ENCODE measurements around the gene LIME1.
"Not testable (repeated sequence)": the region's sequence is repeated elsewhere in the genome, so short reads cannot be mapped to it uniquely, and the experiment has no call there.

LIME1 gene

GRCh38 chr20:63714858-63715257 is 21.6 kb upstream of the LIME1 start:
- H3K27me3 ChIP-seq (ENCODE audit: control insufficient read depth in 1 of 2, insufficient read depth in 2 of 2, low read length in 2 of 2): no peaks in the 10 kb centered on the region
- no peak overlapping the region for H3K4me3 ChIP-seq (ENCODE audit: low read length in 2 of 2)
- no peak overlapping the region for H3K27ac ChIP-seq (ENCODE audit: low read length)
- H3K9me3 ChIP-seq (ENCODE audit: control insufficient read depth in 2 of 2, low read length in 2 of 2): peaks cover 4 to 6% of the 10 kb centered on the region in 2 donors
- H3K4me1 ChIP-seq (ENCODE audit: control insufficient read depth, insufficient read depth, low read length): no peaks in the 10 kb centered on the region
- H3K36me3 ChIP-seq (ENCODE audit: control insufficient read depth in 2 of 2, insufficient read depth in 2 of 2, low read length in 2 of 2): peaks cover 4 to 19% of the 10 kb centered on the region in 2 donors
- no peak overlapping the region for H3K9ac ChIP-seq (ENCODE audit: low read length in 2 of 2)

DNA sequence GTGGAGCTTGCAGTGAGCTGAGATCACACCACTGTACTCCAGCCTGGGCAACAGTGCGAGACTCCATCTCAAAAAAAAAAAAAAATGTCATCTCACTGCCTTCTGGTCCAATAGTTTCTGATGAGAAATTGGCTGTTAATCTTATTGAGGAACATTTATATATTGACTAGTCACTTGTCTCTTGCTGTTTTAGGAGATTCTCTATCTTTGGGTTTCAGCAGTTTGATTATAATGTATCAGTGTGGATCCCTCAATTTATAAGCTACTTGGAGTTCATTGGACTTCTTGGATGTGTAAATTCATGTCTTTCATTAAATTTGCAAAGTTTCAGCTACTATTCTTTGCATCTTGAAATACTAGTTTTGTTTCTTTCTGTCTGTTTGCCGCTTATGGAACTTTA is 17.5 kb upstream of the LIME1 start:
- Histone ChIP-seq H3K9me3 (ENCODE audit: control insufficient read depth in 2 of 2, low read length in 2 of 2) (peaks cover 4 to 6% of the 10 kb centered on the region in 2 donors), H3K4me3 (ENCODE audit: low read length in 2 of 2) (no peak overlapping the region), H3K27ac (ENCODE audit: low read length) (no peak overlapping the region), H3K4me1 (ENCODE audit: control insufficient read depth, insufficient read depth, low read length) (no peaks in the 10 kb centered on the region), H3K27me3 (ENCODE audit: control insufficient read depth in 1 of 2, insufficient read depth in 2 of 2, low read length in 2 of 2) (no peaks in the 10 kb centered on the region), H3K36me3 (ENCODE audit: control insufficient read depth in 2 of 2, insufficient read depth in 2 of 2, low read length in 2 of 2) (peaks cover 7 to 23% of the 10 kb centered on the region in 2 donors), H3K9ac (ENCODE audit: low read length in 2 of 2) (no peak overlapping the region)

DNA sequence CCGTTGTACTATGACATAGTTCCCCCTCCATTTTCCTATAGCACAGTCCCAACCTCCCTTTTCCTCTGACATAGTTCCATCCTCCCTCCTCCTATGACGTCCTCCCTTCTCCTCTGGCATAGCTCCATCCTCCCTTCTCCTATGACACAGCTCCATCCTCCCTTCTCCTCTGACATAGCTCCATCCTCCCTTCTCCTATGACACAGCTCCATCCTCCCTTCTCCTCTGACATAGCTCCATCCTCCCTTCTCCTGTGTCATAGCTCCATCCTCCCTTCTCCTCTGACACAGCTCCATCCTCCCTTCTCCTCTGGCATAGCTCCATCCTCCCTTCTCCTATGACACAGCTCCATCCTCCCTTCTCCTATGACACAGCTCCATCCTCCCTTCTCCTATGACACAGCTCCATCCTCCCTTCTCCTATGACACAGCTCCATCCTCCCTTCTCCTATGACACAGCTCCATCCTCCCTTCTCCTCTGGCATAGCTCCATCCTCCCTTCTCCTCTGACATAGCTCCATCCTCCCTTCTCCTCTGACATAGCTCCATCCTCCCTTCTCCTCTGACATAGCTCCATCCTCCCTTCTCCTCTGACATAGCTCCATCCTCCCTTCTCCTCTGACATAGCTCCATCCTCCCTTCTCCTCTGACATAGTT is 13.4 kb upstream of the LIME1 start:
- H3K9ac ChIP-seq (ENCODE audit: low read length in 2 of 2): not testable (repeated sequence)

DNA sequence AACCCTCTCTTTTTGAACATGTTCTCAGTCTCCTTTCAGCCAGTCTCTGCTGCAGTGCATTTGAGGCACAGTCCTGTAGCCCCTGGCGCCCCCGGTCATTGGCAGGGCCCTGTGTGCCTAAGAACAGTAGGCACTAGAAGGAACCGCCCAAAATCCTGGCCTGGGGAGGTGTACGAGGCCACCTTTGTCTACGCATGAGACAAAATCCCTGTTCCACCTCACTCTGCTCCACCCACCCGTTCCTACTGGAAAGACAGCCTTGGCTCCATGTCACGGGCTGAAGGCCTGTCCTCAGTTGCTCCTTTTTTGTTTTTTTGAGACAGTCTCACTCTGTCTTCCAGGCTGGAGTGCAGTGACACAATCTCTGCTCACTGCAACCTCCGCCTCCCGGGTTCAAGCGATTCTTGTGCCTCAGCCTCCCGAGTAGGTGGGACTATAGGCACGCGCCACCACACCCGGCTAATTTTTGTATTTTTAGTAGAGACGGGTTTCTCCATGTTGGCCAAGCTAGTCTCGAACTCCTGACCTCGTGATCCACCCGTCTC is 6.2 kb upstream of the LIME1 start:
- not testable (repeated sequence) for H3K27ac ChIP-seq (ENCODE audit: low read length); H3K27me3 ChIP-seq (ENCODE audit: control insufficient read depth in 1 of 2, insufficient read depth in 2 of 2, low read length in 2 of 2); H3K4me3 ChIP-seq (ENCODE audit: low read length in 2 of 2); H3K9ac ChIP-seq (ENCODE audit: low read length in 2 of 2); H3K4me1 ChIP-seq (ENCODE audit: control insufficient read depth, insufficient read depth, low read length); H3K9me3 ChIP-seq (ENCODE audit: control insufficient read depth in 2 of 2, low read length in 2 of 2)
- peaks cover 9 to 17% of the 10 kb centered on the region in 2 donors for H3K36me3 ChIP-seq (ENCODE audit: control insufficient read depth in 2 of 2, insufficient read depth in 2 of 2, low read length in 2 of 2)

More for the DNA sequence above, 13.4 kb upstream of the LIME1 start:
- not testable (repeated sequence) for H3K27ac ChIP-seq (ENCODE audit: low read length); H3K4me3 ChIP-seq (ENCODE audit: low read length in 2 of 2); H3K9me3 ChIP-seq (ENCODE audit: control insufficient read depth in 2 of 2, low read length in 2 of 2); H3K4me1 ChIP-seq (ENCODE audit: control insufficient read depth, insufficient read depth, low read length); H3K27me3 ChIP-seq (ENCODE audit: control insufficient read depth in 1 of 2, insufficient read depth in 2 of 2, low read length in 2 of 2)
- peaks cover 7 to 16% of the 10 kb centered on the region in 2 donors for H3K36me3 ChIP-seq (ENCODE audit: control insufficient read depth in 2 of 2, insufficient read depth in 2 of 2, low read length in 2 of 2)

GRCh38 chr20:63731410-63731809 is 5.1 kb upstream of the LIME1 start:
- H3K27ac ChIP-seq (ENCODE audit: low read length): no peak overlapping the region

GRCh38 chr20:63732118-63733095 is 4.1 kb upstream of the LIME1 start:
- Histone ChIP-seq H3K4me3 (ENCODE audit: low read length in 2 of 2) (no peak overlapping the region), H3K27me3 (ENCODE audit: control insufficient read depth in 1 of 2, insufficient read depth in 2 of 2, low read length in 2 of 2) (no peaks in the 10 kb centered on the region), H3K9ac (ENCODE audit: low read length in 2 of 2) (no peak overlapping the region), H3K27ac (ENCODE audit: low read length) (no peak overlapping the region), H3K4me1 (ENCODE audit: control insufficient read depth, insufficient read depth, low read length) (no peaks in the 10 kb centered on the region), H3K36me3 (ENCODE audit: control insufficient read depth in 2 of 2, insufficient read depth in 2 of 2, low read length in 2 of 2) (peaks cover 9 to 17% of the 10 kb centered on the region in 2 donors), H3K9me3 (ENCODE audit: control insufficient read depth in 2 of 2, low read length in 2 of 2) (no peaks in the 10 kb centered on the region)

More at GRCh38 chr20:63731410-63731809, 5.1 kb upstream of the LIME1 start:
- no peaks in the 10 kb centered on the region for H3K4me1 ChIP-seq (ENCODE audit: control insufficient read depth, insufficient read depth, low read length)
- H3K27me3 ChIP-seq (ENCODE audit: control insufficient read depth in 1 of 2, insufficient read depth in 2 of 2, low read length in 2 of 2): no peaks in the 10 kb centered on the region
- peaks cover 9 to 17% of the 10 kb centered on the region in 2 donors for H3K36me3 ChIP-seq (ENCODE audit: control insufficient read depth in 2 of 2, insufficient read depth in 2 of 2, low read length in 2 of 2)
- H3K4me3 ChIP-seq (ENCODE audit: low read length in 2 of 2): no peak overlapping the region
- no peak overlapping the region for H3K9ac ChIP-seq (ENCODE audit: low read length in 2 of 2)
- H3K9me3 ChIP-seq (ENCODE audit: control insufficient read depth in 2 of 2, low read length in 2 of 2): no peaks in the 10 kb centered on the region

- H3K27ac ChIP-seq (ENCODE audit: low read length): no peak overlapping the region
- no peaks in the 10 kb centered on the region for H3K27me3 ChIP-seq (ENCODE audit: control insufficient read depth in 1 of 2, insufficient read depth in 2 of 2, low read length in 2 of 2)
- H3K9me3 ChIP-seq (ENCODE audit: control insufficient read depth in 2 of 2, low read length in 2 of 2): no peaks in the 10 kb centered on the region
- no peak overlapping the region for H3K4me3 ChIP-seq (ENCODE audit: low read length in 2 of 2)
- peaks cover 1% of the 10 kb centered on the region for H3K4me1 ChIP-seq (ENCODE audit: control insufficient read depth, insufficient read depth, low read length)
- H3K36me3 ChIP-seq (ENCODE audit: control insufficient read depth in 2 of 2, insufficient read depth in 2 of 2, low read length in 2 of 2): peaks cover 9 to 17% of the 10 kb centered on the region in 2 donors
- H3K9ac ChIP-seq (ENCODE audit: low read length in 2 of 2): no peak overlapping the region
Measured at GRCh38 chr20:63733117-63733516, 3.3 kb upstream of the LIME1 start.

DNA sequence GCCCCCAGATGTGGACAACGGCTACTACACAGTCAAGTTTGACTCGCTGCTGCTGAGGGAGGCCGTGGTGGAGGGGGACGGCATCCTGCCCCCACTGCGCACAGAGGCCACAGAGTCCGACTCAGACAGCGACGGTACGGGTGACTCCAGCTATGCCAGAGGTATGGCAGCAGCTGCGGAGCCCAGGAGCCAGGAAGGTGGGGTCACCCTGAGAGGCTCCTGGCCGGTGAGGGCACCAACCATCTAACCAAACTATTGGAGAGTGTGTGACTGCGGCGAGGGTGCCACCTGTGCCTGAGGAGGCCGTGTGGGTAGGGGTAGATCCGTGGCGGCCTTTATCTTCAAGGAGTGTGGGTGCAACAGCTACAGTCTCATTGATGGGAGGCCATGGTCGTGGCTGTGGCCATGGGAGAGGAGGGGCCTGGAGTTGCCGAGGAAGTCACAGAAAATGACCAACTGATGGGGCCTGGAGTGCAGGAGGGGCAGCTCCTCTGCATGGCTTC is 2.8 kb upstream of the LIME1 start:
- Histone ChIP-seq H3K27me3 (ENCODE audit: control insufficient read depth in 1 of 2, insufficient read depth in 2 of 2, low read length in 2 of 2) (no peaks in the 10 kb centered on the region), H3K36me3 (ENCODE audit: control insufficient read depth in 2 of 2, insufficient read depth in 2 of 2, low read length in 2 of 2) (peaks cover 9 to 17% of the 10 kb centered on the region in 2 donors), H3K9me3 (ENCODE audit: control insufficient read depth in 2 of 2, low read length in 2 of 2) (no peaks in the 10 kb centered on the region), H3K9ac (ENCODE audit: low read length in 2 of 2) (no peak overlapping the region), H3K4me1 (ENCODE audit: control insufficient read depth, insufficient read depth, low read length) (peaks cover 6% of the 10 kb centered on the region), H3K27ac (ENCODE audit: low read length) (no peak overlapping the region), H3K4me3 (ENCODE audit: low read length in 2 of 2) (no peak overlapping the region)

DNA sequence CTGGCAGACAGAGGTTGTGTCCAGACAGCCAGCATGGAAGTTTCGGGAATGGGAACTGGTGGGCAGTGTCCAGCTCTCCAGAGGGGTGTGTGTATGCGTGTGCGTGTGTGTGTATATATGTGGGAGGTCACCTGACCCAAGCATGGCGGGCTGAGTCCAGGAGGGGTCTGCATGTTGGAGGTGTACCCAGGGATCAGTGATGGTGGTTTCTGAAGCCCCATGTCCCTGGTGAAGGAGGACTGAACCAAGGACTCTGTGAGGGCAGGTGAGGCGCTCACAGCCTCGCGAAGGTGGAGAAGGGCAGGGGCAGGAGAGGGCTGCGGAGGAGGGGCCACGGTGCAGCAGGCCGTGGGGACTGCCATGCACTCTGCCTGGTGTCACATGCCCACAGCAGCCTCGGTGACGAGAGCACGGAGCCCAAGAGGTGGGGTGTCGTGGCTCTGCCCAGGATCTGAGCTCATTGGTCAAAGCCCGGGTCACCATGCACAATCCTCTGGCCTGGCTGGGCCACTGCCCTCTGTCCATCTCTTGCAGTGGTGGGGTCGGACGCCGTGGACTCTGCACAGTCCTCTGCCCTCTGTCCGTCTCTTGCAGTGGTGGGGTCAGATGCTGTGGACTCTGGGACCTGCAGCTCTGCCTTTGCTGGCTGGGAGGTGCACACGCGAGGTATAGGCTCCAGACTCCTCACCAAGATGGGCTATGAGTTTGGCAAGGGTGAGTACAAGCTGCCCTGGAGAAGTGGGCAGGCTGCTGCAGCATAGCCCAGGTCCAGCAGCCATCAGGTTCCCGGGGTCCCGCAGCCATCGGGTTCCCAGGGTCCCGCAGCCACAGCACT is 2.1 kb upstream of the LIME1 start:
- Histone ChIP-seq H3K36me3 (ENCODE audit: control insufficient read depth in 2 of 2, insufficient read depth in 2 of 2, low read length in 2 of 2) (peaks cover 9 to 17% of the 10 kb centered on the region in 2 donors), H3K4me1 (ENCODE audit: control insufficient read depth, insufficient read depth, low read length) (peaks cover 13% of the 10 kb centered on the region), H3K9me3 (ENCODE audit: control insufficient read depth in 2 of 2, low read length in 2 of 2) (no peaks in the 10 kb centered on the region), H3K9ac (ENCODE audit: low read length in 2 of 2) (no peak overlapping the region), H3K27ac (ENCODE audit: low read length) (no peak overlapping the region), H3K27me3 (ENCODE audit: control insufficient read depth in 1 of 2, insufficient read depth in 2 of 2, low read length in 2 of 2) (no peaks in the 10 kb centered on the region), H3K4me3 (ENCODE audit: low read length in 2 of 2) (no peak overlapping the region)

Data from stomach smooth muscle (tissue), 2 donors.